ENCODE results near the gene C10orf67. TPM values are rescaled to one million over a fixed set of nuclear protein-coding genes. Genes with fewer than 3 reads are reported as not detected.
"Not testable (repeated sequence)": the region's sequence is repeated elsewhere in the genome, so short reads cannot be mapped to it uniquely, and the experiment has no call there.

C10orf67 gene
- total and polyA plus RNA-seq, 9 of the 15 experiments (the other 6 are each of a cell fraction or from before 2014, with no cell fraction given): not detected

- H3K27ac ChIP-seq (ENCODE audit: extremely low read depth, low read depth, low read length); H3K9me3 ChIP-seq (replicated peaks; ENCODE audit: control insufficient read depth, insufficient read depth, low read depth, low read length); H3K4me3 ChIP-seq; H2AFZ ChIP-seq (ENCODE audit: low read depth, low read length); CTCF ChIA-PET (ENCODE audit: low intra/inter-chr PET ratio); H3K4me2 ChIP-seq (ENCODE audit: insufficient read depth, low read length); H3K27me3 ChIP-seq (ENCODE audit: control insufficient read depth in 2 of 2, insufficient read depth in 2 of 2, low read length in 2 of 2); H3K9ac ChIP-seq (ENCODE audit: insufficient read depth in 1 of 2, low read depth in 2 of 2, low read length in 2 of 2); ATAC-seq; H4K20me1 ChIP-seq (replicated peaks; ENCODE audit: control insufficient read depth, insufficient read depth, low read length); DNase-seq (ENCODE audit: extremely low read depth in 1 of 4, low spot score in 3 of 4); BruUV-seq (replicated peaks); H3K36me3 ChIP-seq (ENCODE audit: control insufficient read depth, insufficient read depth, low read length); POLR2A ChIA-PET; FAIRE-seq; H3K9me1 ChIP-seq (ENCODE audit: control insufficient read depth, insufficient read depth, low read length); intact Hi-C loops (cut with micrococcal nuclease); H3K4me1 ChIP-seq (replicated peaks in 1 of 2; ENCODE audit: control insufficient read depth in 2 of 2, insufficient read depth in 2 of 2, low read length in 2 of 2); H3K79me2 ChIP-seq (ENCODE audit: control insufficient read depth, insufficient read depth, low read length): not testable (repeated sequence)
- WGBS (ENCODE audit: insufficient coverage, low coverage, missing lambda C conversion rate): 0% methylated on average over 6 of the region's 7 CpGs
- in situ Hi-C loops (cut with MboI): loop anchor here (25.0 kb wide), 1 partner anchor 912 kb away; the partner anchor contains the start of gene KIAA1217
These were observed 44.6 kb downstream of the C10orf67 start for GRCh38 chr10:23299961-23300360.

- Histone ChIP-seq H3K27ac (ENCODE audit: extremely low read depth, low read depth, low read length) (no peak overlapping the region), H3K27me3 (ENCODE audit: control insufficient read depth in 2 of 2, insufficient read depth in 2 of 2, low read length in 2 of 2) (no peaks in the 10 kb centered on the region), H2AFZ (ENCODE audit: low read depth, low read length) (no peak overlapping the region), H3K9me1 (ENCODE audit: control insufficient read depth, insufficient read depth, low read length) (no peaks in the 10 kb centered on the region), H3K4me1 (replicated peaks in 1 of 2; ENCODE audit: control insufficient read depth in 2 of 2, insufficient read depth in 2 of 2, low read length in 2 of 2) (no peaks in the 10 kb centered on the region), H3K36me3 (ENCODE audit: control insufficient read depth, insufficient read depth, low read length) (no peaks in the 10 kb centered on the region), H3K4me3 (no peak overlapping the region), H4K20me1 (replicated peaks; ENCODE audit: control insufficient read depth, insufficient read depth, low read length) (0 out of 2 replicates have a peak, but pooled peaks cover 3% of the 10 kb centered on the region), H3K9ac (ENCODE audit: insufficient read depth in 1 of 2, low read depth in 2 of 2, low read length in 2 of 2) (no peak overlapping the region), H3K79me2 (ENCODE audit: control insufficient read depth, insufficient read depth, low read length) (no peaks in the 10 kb centered on the region), H3K4me2 (ENCODE audit: insufficient read depth, low read length) (no peak overlapping the region), H3K9me3 (replicated peaks; ENCODE audit: control insufficient read depth, insufficient read depth, low read depth, low read length) (no peaks in the 10 kb centered on the region)
- 0% methylated on average over 5 of the region's 5 CpGs for WGBS (ENCODE audit: insufficient coverage, low coverage, missing lambda C conversion rate)
- ChIA-PET POLR2A (no interaction called here), CTCF (ENCODE audit: low intra/inter-chr PET ratio) (interaction anchor here (4.3 kb wide), 1 partner anchor 136 kb away, joined by 27 read pairs; no protein-coding TSS in a partner anchor)
- no peak for FAIRE-seq
- peak in 1 of 4 experiments; percentile 8 for DNase-seq (ENCODE audit: extremely low read depth in 1 of 4, low spot score in 3 of 4)
- TF ChIP-seq RAD21 (CRISPR knock-in tag; conservative IDR thresholded peaks at IDR 0.05 in 1 of 2, IDR thresholded peaks at IDR 0.05 in 1 of 2) (peak; percentile 25 to 44; a peak in 3 of 4 replicates), PRDM10 (IDR thresholded peaks at IDR 0.05; ENCODE audit: partially characterized antibody) (no peak), HINFP (tag; conservative IDR thresholded peaks at IDR 0.05; ENCODE audit: low read depth) (no peak), CTCF (IDR thresholded peaks at IDR 0.05 in 2 of 3, conservative IDR thresholded peaks at IDR 0.05 in 1 of 3; ENCODE audit: insufficient read depth in 2 of 3, low read depth in 1 of 3, low read length in 3 of 3) (peak in 2 of 3 experiments; percentile 19 to 56; a peak in 3 of 6 replicates)
- no peak for ATAC-seq
- no TSS peak for BruUV-seq (replicated peaks)
- in situ Hi-C loops (cut with MboI): loop anchor here (5.0 kb wide), 1 partner anchor 137 kb away; no protein-coding TSS in a partner anchor
- intact Hi-C loops (cut with micrococcal nuclease): no loop called here
These were observed 49.9 kb downstream of the C10orf67 start for GRCh38 chr10:23294638-23295247.

All from K562 (cell line).